T-helper 1 cell treated with Interleukin-12 subunit alpha and Interleukin-12 subunit beta and Interleukin-4 antibody, amounts not matched to agents 30 ng/mL and 1 ng/mL, for 36 hours (primary cell): ENCODE data around the gene COG5. TPM values are rescaled to one million over a fixed set of nuclear protein-coding genes. Genes with fewer than 3 reads are reported as not detected.

Experiments used
- intact Hi-C: fragments of 100-400 bp; cut with micrococcal nuclease; formaldehyde crosslinking; loops from one replicate; pipeline ENCODE4 v1.15.1; 2024
- total RNA-seq: library from RNA; stranded (reverse); gene quantifications from 2 replicates; pipeline ENCODE4 v1.2.3, GENCODE V29; 2022

COG5 gene
- 42.7 and 47.8 TPM in 2 replicates for total RNA-seq

GRCh38 chr7:107563775-107564552, at the start of gene COG5, which contains the start of gene DUS4L:
TSS of gene COG5 (minus strand) at chr7:107563920. CDS start at chr7:107563896, 24 bp downstream.
TSS of gene DUS4L (plus strand) at chr7:107563971. CDS start at chr7:107567071, 3,100 bp downstream.
- intact Hi-C loops: loop anchor here (1.0 to 10.0 kb wide), 12 partner anchors 16 to 1277 kb away; partner anchors contain the start of genes BCAP29, CCDC71L, DLD and DNAJB9

DNA sequence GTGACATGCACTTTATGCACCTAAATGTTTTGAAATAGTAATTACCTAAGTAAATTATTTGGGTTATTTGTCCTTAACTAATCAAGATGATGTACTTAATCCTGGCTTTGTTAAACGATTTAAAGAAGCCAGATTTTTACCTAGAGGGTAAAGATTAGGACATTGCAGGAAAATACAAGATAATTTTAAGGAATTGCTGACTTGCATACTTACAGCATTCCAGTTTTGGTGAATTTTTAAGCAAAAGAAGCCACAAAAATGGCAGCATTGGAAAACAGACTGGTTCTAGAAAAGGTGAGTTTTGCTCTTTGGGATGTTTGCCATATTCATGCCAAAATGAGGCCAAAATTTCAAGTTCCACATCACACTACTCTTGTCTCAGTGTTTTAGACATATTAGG, 49.7 kb upstream of the COG5 start:
- intact Hi-C loops: no loop called here

DNA sequence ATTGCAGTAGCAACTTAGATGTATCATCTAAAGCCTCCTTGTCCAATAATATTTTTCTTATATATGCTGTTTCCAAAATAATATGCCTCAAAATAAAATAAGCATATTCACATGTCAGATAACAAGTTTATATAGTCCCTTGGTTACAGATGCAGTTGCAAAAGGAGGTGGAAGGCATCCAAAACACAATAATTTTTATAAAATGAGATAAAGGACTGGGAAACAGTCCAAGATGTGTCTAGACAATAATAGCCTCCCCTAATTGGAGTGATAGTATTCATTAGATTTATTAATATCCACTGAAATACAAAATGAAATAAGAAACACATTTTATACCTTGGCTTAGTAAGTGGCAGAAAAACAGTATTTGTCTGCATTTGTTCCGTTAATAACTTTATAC, 46.6 kb upstream of the COG5 start:
- intact Hi-C loops: no loop called here

GRCh38 chr7:107609811-107610261, 46.1 kb upstream of the COG5 start:
- intact Hi-C loops: no loop called here

DNA sequence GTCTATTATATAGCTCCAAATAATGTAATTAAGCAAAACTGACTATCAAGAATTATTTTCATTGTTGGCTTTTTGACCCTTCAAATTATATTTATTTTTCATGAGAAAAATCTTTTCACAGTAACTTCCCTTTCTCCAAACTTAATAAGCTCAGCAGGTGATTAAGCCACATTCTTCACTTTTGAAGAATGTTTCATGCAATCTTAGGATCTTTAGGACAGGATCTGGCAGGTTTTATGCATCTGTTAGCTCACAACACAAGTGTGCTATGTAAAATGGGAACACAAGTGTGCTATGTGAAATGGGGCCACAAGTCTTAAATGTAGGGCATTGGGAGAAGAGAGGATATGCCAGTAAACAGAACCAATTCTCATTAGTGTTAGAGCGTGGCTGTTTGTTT, 42.6 kb upstream of the COG5 start:
- intact Hi-C loops: no loop called here

DNA sequence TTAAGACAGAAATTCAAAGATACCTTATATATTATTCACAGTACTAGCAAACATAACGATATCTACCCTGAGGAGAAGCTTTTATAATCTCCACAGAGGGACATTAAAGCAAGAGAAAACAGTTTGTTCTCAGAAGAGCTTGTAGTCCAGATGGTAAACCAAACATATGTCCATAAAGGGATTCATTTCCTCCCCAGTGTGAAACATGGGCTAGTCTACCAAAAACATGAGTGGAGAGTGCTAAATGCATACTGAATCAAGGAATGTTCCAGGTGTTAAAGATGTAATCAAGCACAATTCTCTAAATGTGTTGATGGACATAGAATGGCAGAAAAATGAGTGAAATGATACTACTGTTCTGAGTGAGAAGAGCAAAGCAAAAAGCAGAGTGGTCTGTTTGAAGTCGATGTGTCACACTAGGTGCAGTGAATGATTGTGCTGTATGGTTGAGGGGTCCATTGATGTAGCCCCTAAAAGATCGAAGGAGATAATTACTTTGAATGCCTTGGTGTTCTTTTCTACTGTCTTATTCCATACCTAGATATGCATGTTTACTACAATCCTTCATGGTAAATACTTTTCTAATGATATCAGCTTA, 41.6 kb upstream of the COG5 start:
- intact Hi-C loops: no loop called here

GRCh38 chr7:107600816-107601215, 37.1 kb upstream of the COG5 start:
- intact Hi-C loops: no loop called here

GRCh38 chr7:107599262-107599661, 35.5 kb upstream of the COG5 start:
- intact Hi-C loops: no loop called here

DNA sequence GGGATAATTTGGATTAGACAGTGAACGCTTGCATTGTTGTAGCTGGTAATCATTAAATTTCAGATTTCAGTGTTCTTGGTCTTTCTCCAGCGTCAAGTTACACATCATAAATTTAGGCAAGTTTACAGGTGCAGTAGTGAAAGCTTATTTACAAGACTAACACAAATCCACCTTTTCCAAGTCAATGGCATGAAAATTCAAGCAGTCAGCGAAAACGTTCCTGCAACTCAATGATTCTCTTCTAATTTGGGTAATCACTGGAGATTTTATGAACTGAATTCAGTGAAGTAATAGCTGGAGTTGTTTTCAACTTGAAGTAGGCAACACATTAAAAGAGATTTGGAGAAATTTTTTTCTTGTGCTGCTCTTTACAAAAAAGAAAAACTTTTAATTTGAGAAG, 34.2 kb upstream of the COG5 start:
- intact Hi-C loops: no loop called here

DNA sequence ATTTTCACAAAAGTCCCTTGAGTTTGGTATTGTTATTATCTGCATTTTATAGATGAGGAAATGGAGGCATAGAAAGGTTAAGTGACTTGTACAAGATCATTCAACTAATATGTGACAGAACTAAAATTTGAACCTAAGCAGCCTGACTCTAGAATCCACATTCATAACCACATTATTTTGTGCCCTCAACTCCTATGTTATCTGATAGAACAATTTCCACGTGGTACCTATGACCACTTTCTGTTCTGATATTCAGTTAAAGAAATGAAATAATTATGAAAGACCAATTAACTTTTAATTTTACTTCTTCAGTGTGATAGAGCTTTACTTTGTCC, 33.8 kb upstream of the COG5 start:
- intact Hi-C loops: no loop called here

DNA sequence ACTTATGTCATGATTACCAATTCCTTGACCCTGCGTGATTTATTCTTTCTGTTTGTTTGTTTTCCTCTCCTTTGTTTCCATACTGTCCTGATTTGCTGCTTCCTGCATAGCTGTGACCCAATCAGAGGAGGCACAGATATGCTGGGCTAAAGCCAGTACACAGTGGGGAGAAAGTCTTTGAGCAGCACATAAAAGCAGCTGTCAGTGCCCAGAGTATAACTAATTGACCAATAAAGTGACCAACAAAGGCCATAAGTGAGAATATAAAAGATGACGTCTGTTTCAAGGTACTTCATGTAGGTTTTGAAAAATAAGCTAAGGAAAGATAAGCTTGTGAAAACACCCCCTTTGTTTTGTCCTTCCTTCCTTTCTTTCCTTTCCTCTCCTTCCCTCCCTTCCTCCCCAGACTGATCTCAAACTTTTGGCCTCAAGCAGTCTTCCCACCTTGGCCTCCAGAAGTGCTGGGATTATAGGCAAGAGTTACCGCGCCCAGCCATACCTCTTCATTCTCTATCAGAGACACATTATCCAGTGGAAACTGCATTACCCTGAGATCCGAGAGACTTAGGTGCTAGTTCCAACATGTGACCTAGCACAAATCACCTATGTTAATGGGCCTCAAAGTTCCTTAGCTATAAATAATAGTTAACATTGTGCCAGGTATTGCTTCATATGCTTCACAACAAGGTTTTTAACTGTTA, 33.3 kb upstream of the COG5 start:
- intact Hi-C loops: no loop called here

GRCh38 chr7:107594961-107595737, 31.4 kb upstream of the COG5 start:
- intact Hi-C loops: no loop called here

DNA sequence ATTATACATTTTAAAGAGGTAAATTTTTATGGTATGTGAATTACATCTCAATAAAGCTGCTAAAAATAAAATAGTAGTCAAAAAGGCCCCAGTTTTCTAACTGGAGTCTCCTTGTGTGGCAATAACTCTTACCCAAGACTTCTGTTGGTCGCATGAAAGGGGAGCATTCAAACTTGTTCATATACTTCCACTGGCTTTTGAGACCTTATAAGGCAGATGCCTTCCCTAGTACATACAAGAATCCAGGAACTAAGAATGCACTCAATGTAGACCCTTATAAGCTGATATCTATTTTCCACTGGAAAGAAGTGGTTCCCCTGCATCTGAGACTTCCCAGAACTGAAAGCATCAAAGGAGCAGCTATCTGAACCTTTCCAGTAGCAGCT, 29.3 kb upstream of the COG5 start:
- intact Hi-C loops: no loop called here

DNA sequence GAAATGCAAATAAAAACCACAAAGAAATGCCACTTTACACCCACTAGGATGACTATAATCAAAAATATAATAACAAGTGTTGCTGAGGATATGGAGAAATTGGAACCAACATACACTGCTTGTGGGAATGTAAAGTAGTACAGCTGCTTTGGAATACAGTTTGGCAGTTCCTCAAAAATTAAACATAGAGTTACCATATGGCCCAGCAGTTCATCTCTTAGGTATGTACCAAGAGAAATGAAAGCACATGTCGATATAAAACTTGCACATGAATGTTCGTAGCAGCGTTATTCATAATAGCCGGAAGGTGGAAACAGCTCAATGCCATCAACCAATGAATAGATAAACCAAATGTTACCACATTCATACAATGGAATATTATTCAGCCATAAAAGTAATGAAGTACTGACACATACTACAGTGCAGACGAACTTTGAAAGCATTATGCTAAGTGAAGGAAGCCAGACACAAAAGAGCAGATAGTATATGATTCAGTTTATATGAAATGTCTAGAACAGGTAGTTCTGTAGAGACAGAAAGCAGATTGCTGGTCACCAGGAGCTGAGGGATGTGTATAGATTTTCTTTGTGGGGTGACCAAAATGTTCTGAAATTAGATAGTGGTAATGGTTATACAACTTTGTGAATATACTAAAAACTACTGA, 28.8 kb upstream of the COG5 start:
- intact Hi-C loops: no loop called here

- intact Hi-C loops: no loop called here
Measured at GRCh38 chr7:107591421-107591820, 27.7 kb upstream of the COG5 start.

DNA sequence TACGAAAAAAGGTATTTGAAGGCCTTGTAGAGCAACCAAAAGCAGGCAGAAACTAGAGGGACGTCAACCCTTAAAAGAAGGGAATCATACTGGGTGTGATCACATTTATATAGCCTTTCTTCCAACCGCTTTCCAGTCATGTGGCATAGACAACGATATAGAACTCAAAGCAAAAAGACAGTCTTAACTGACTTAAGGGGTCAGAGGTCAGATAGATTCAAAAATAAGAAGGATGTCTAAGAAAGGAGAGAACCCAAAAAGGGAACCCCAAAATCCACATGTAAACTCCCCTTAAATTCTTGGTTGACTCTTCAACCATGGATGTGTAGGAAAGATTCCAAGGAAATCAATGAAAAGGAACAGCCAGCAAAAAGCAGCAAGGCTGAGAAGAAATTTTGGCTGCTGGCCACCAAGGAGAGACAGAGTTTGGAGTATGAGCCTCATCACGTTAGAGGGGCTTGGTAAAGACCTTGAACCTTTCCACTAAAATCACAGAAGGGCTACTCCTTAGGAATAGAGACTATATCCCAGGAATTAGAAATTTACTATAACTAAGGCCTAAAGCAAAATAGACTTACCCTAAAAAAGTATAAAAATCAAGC, 24.9 kb upstream of the COG5 start:
- intact Hi-C loops: no loop called here

DNA sequence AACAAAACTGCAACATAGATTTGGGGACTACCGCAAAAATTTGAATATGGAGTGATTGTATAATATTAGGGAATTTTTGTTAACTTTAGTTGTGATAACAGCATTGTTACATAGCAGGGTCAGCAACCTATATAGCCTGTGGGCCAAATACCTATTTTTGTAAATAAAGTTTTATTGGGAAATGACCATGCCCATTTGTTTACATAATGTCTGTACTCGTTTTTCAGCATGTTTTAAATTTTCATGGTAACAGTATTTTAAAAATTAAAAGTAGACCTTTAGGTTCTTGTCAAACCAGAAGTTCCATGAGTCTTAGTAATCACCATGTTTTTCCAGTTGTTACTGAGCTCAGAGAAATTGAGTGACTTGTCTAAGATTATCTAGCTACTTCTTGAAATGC, 21.0 kb upstream of the COG5 start:
- intact Hi-C loops: loop anchor here (5.0 kb wide), 5 partner anchors 122 to 943 kb away; partner anchors contain the start of genes DLD and PNPLA8

GRCh38 chr7:107582875-107583274, 19.2 kb upstream of the COG5 start:
- intact Hi-C loops: loop anchor here (5.0 kb wide), 5 partner anchors 121 to 944 kb away; partner anchors contain the start of genes DLD and PNPLA8

- intact Hi-C loops: loop anchor here (2.0 to 5.0 kb wide), 6 partner anchors 33 to 946 kb away; partner anchors contain the start of genes DLD and PNPLA8
Measured at GRCh38 chr7:107581387-107582013, 17.8 kb upstream of the COG5 start.
